K562 (cell line): ENCODE data around the gene PIK3C2G. TPM values are rescaled to one million over a fixed set of nuclear protein-coding genes. Genes with fewer than 3 reads are reported as not detected.

ENCODE experiments used
- ATAC-seq: fragments of 200-7000 bp; cut with Tn5 transposase; 3 replicates; pipeline ENCODE4 v1.9.1; 2020; ENCODE audit warnings: moderate library complexity
- BruUV-seq: library from RNA; stranded (reverse); fragments of 400-500 nt; replicated peaks from 2 replicates; lab custom pipeline; 2021; lab: Mats Ljungman, UMichigan
- CTCF ChIA-PET: fragments of 300-600 bp; formaldehyde crosslinking; extraction: SDS; loops from one replicate; lab custom pipeline; 2021; ENCODE audit warnings: low intra/inter-chr PET ratio; lab: Yijun Ruan, JAX
- POLR2A ChIA-PET: fragments of 300-600, 350-650 bp; sonication (Branson Sonifier 250); formaldehyde crosslinking; extraction: SDS; loops from one replicate; lab custom pipeline; 2021; ENCODE audit warnings: antibody characterized with exemption, inconsistent platforms; lab: Yijun Ruan, JAX
- DNase-seq, 4 experiments: peaks; one replicate each; pipeline versions ENCODE4 v3.0.0 to v3.0.0-alpha.2; 2011 to 2018; ENCODE audit warnings: low spot score in 3 of 4, mixed read lengths in 3 of 4; ENCODE audit errors: extremely low read depth in 1 of 4
- FAIRE-seq: peaks from 2 replicates; lab custom pipeline; 2011; peaks lifted over from hg19 to GRCh38; lab: Jason Lieb, UNC
- H2AFZ ChIP-seq: 2 replicates; pipeline ENCODE4 v1.6.0; 2011; ENCODE audit warnings: low read depth, low read length, control low read depth, inconsistent platforms
- H3K27ac ChIP-seq: fragments of 200-600 bp; 3 replicates; pipeline ENCODE4 v1.8.0; 2011; ENCODE audit warnings: low read depth, mild to moderate bottlenecking, control low read depth, inconsistent platforms, low read length, moderate library complexity, mixed read lengths; ENCODE audit errors: extremely low read depth
- H3K27me3 ChIP-seq, 2 experiments: fragments of 300-600 bp in 1 of 2; 2 replicates in 1 of 2; 3 replicates in 1 of 2; pipeline versions ENCODE4 v1.6.0 to v1.8.0; 2011; ENCODE audit warnings: inconsistent platforms in 2 of 2, low read length in 2 of 2, mild to moderate bottlenecking in 1 of 2, mixed read lengths in 1 of 2, moderate library complexity in 1 of 2; ENCODE audit not compliant: control insufficient read depth in 2 of 2, insufficient read depth in 2 of 2
- H3K36me3 ChIP-seq: fragments of 300-600 bp; 3 replicates; pipeline ENCODE4 v1.8.0; 2011; ENCODE audit warnings: mild to moderate bottlenecking, low read length, inconsistent platforms; ENCODE audit not compliant: control insufficient read depth, insufficient read depth
- H3K4me1 ChIP-seq, 2 experiments: fragments of 200-600 bp in 1 of 2; replicated peaks in 1 of 2; 2 replicates in 1 of 2; 3 replicates in 1 of 2; pipeline versions ENCODE4 v1.5.1 to v1.8.0; 2011; ENCODE audit warnings: inconsistent platforms in 2 of 2, low read length in 2 of 2, mild to moderate bottlenecking in 1 of 2, mixed read lengths in 1 of 2, moderate library complexity in 1 of 2; ENCODE audit not compliant: control insufficient read depth in 2 of 2, insufficient read depth in 2 of 2
- H3K4me2 ChIP-seq: 2 replicates; pipeline ENCODE4 v1.6.1; 2011; ENCODE audit warnings: low read length, control low read depth, inconsistent platforms, mixed read lengths; ENCODE audit not compliant: insufficient read depth
- H3K4me3 ChIP-seq: fragments of 200-600 bp; sonication (generic), shearing (Covaris generic); 2 replicates; pipeline ENCODE4 v1.5.1; 2016; ENCODE audit warnings: control low read depth, inconsistent platforms
- H3K79me2 ChIP-seq: fragments of 200-600 bp; 3 replicates; pipeline ENCODE4 v1.8.0; 2011; ENCODE audit warnings: low read length, inconsistent platforms; ENCODE audit not compliant: control insufficient read depth, insufficient read depth
- H3K9ac ChIP-seq, 2 experiments: 2 replicates each; pipeline versions ENCODE4 v1.6.0 to v1.6.1; 2011; ENCODE audit warnings: low read depth in 2 of 2, low read length in 2 of 2, control low read depth in 1 of 2, inconsistent platforms in 1 of 2, mild to moderate bottlenecking in 1 of 2, mixed read lengths in 1 of 2; ENCODE audit not compliant: insufficient read depth in 1 of 2
- H3K9me1 ChIP-seq: one replicate; pipeline ENCODE4 v1.6.0; 2011; ENCODE audit warnings: inconsistent platforms, mild to moderate bottlenecking, low read length, moderate library complexity; ENCODE audit not compliant: control insufficient read depth, insufficient read depth
- H3K9me3 ChIP-seq: replicated peaks from 2 replicates; pipeline ENCODE4 v1.5.1; 2011; ENCODE audit warnings: low read depth, low read length, inconsistent platforms; ENCODE audit not compliant: control insufficient read depth, insufficient read depth
- H4K20me1 ChIP-seq: replicated peaks from 2 replicates; pipeline ENCODE4 v1.6.1; 2011; ENCODE audit warnings: low read length, inconsistent platforms, mixed read lengths; ENCODE audit not compliant: control insufficient read depth, insufficient read depth
- HDAC6 ChIP-seq: IDR thresholded peaks from 2 replicates; pipeline ENCODE4 v1.6.1; 2012; ENCODE audit warnings: low read depth, mild to moderate bottlenecking, control low read depth, inconsistent platforms, low read length, moderate library complexity
- LARP7 ChIP-seq: fragments of 450-650 bp; IDR thresholded peaks from 2 replicates; pipeline ENCODE4 v1.6.1; 2016
- MAFG ChIP-seq: fragments of 450-650 bp; conservative IDR thresholded peaks from 2 replicates; pipeline ENCODE4 v1.6.1; 2016; ENCODE audit warnings: missing genetic modification characterization, missing compliant biosample characterization
- NUFIP1 ChIP-seq: fragments of 450-650 bp; IDR thresholded peaks from 2 replicates; pipeline ENCODE4 v1.6.1; 2018; ENCODE audit not compliant: partially characterized antibody
- PHB2 ChIP-seq: fragments of 450-650 bp; IDR thresholded peaks from 2 replicates; pipeline ENCODE4 v1.6.1; 2017; ENCODE audit warnings: low read depth
- POLR3A ChIP-seq: IDR thresholded peaks from 2 replicates; pipeline ENCODE4 v1.6.1; 2011; ENCODE audit warnings: borderline replicate concordance, mild to moderate bottlenecking, moderate library complexity; ENCODE audit not compliant: insufficient read length, insufficient read depth; ENCODE audit errors: extremely low read depth
- TSC22D4 ChIP-seq: fragments of 450-650 bp; IDR thresholded peaks from 2 replicates; pipeline ENCODE4 v1.6.1; 2016; ENCODE audit warnings: missing genetic modification characterization, missing biosample characterization, control low read depth
- WGBS: fragments of 100-300 bp; shearing (Covaris generic); methylation state at CpG from one replicate; pipeline ENCODE4 v1.1.6; 2016; ENCODE audit warnings: low coverage, mixed read lengths; ENCODE audit not compliant: insufficient coverage; ENCODE audit errors: missing lambda C conversion rate; 5-methylcytosine and 5-hydroxymethylcytosine counted together
- in situ Hi-C: fragments of 300-500 bp; cut with MboI; formaldehyde crosslinking; loops from 4 replicates; pipeline ENCODE4 v1.15.0; 2018; ENCODE audit warnings: inconsistent platforms, mixed read lengths
- intact Hi-C: fragments of 100-400 bp; cut with micrococcal nuclease; formaldehyde crosslinking; loops from 2 replicates; pipeline ENCODE4 v1.14.2; 2022
- polyA plus RNA-seq, 8 experiments: library from polyadenylated mRNA; depleted of rRNA in 4 of 8; stranded (reverse) in 5 of 8; unstranded in 3 of 8; fragments of >200 nt; fragmentation: Nextera tagmentation in 2 of 8; fragmentation: Illumina TruSeq in 1 of 8; extraction: Ambion mirVana in 2 of 8; extraction: Trizol in 1 of 8; gene quantifications; 2 replicates each; pipeline versions ENCODE4 v1.2.1 to v1.2.3, GENCODE V29; 2011 to 2014; ENCODE audit warnings: inconsistent platforms in 1 of 8, missing spikeins in 1 of 8
- total RNA-seq, 7 experiments: library from RNA; depleted of rRNA in 6 of 7; stranded (reverse); fragments of >200 nt in 6 of 7; fragmentation: Illumina TruSeq in 2 of 7; extraction: Trizol in 2 of 7; gene quantifications; 2 replicates each; pipeline versions ENCODE4 v1.2.1 to v1.2.3, GENCODE V29; 2011 to 2021; ENCODE audit warnings: low replicate concordance in 1 of 7
- TF ChIP-seq, protein P1 (sequence below): fragments of 450-650 bp; IDR thresholded peaks from 2 replicates; pipeline ENCODE4 v1.6.1; 2016; ENCODE audit warnings: mild to moderate bottlenecking
- TF ChIP-seq, protein P2 (sequence below): fragments of 200-800 bp; sonication (Bioruptor generic); IDR thresholded peaks from 2 replicates; pipeline ENCODE4 v1.6.1; 2017; ENCODE audit warnings: missing genetic modification characterization, missing compliant biosample characterization
- TF ChIP-seq, protein P3 (sequence below), 2 experiments: fragments of 450-650 bp in 1 of 2; sonication (generic) in 1 of 2; formaldehyde crosslinking in 1 of 2; IDR thresholded peaks in 1 of 2; conservative IDR thresholded peaks in 1 of 2; 2 replicates each; pipeline versions ENCODE4 v1.6.1 to v1.8.1; 2016 to 2023; ENCODE audit warnings: mild to moderate bottlenecking in 2 of 2, moderate library complexity in 2 of 2, inconsistent platforms in 1 of 2, missing genetic modification reagents in 1 of 2

Gene PIK3C2G
- total and polyA plus RNA-seq, 9 of the 15 experiments (the other 6 are each of a cell fraction or from before 2014, with no cell fraction given), result not detected

DNA sequence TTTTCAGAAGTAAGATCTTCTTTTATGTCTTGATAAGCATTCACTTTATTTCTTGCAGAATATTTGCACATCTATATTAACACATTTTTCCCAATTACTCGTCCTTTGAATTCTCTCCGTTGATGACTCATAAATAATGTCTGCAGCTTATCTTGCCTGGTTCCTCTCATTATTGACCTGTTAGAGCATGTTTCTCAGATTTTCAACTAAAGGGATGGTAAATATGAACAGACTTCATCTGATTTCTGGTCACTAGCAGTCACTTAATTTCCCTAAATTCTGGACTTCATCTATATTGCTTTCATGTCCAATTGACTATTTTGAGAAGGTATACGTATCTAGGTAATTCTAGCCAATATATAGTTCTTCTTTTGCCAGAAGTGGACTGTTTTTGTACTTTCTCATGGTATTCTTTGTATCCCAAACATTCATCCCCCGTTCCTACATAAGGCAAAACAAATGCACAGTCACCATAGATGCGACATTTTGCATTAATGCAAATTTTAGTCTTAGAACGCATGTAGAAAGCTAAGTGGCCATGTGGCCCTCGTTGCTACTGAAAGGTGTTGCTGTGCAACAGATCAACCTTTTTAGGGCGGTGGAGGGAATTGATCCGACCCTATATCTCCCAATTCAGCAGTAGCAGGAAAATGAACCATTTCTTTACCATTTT, 6.2 kb downstream of the PIK3C2G start:
- no peak for DNase-seq
- in situ Hi-C loops (no loop called here), intact Hi-C loops (loop anchor here (5.0 kb wide), 1 partner anchor 40 kb away; no protein-coding TSS in a partner anchor)
- BruUV-seq, result no TSS peak
- no peak overlapping the region for H3K27ac ChIP-seq
- FAIRE-seq, result no peak
- POLR2A ChIA-PET, result no interaction called here
- CTCF ChIA-PET, result no interaction called here
- no peak overlapping the region for H3K4me2 ChIP-seq
- no peak overlapping the region for H3K4me3 ChIP-seq
- H4K20me1 ChIP-seq, result no peaks in the 10 kb centered on the region
- 3% methylated on average over 9 of the region's 9 CpGs for WGBS
- no peak for ATAC-seq
- H3K36me3 ChIP-seq, result no peaks in the 10 kb centered on the region
- no peaks in the 10 kb centered on the region for H3K4me1 ChIP-seq
- no peaks in the 10 kb centered on the region for H3K27me3 ChIP-seq
- no peaks in the 10 kb centered on the region for H3K79me2 ChIP-seq
- H3K9ac ChIP-seq, result no peak overlapping the region
- H3K9me3 ChIP-seq, result no peaks in the 10 kb centered on the region
- no peak overlapping the region for H2AFZ ChIP-seq
- TF ChIP-seq, protein P1, sequence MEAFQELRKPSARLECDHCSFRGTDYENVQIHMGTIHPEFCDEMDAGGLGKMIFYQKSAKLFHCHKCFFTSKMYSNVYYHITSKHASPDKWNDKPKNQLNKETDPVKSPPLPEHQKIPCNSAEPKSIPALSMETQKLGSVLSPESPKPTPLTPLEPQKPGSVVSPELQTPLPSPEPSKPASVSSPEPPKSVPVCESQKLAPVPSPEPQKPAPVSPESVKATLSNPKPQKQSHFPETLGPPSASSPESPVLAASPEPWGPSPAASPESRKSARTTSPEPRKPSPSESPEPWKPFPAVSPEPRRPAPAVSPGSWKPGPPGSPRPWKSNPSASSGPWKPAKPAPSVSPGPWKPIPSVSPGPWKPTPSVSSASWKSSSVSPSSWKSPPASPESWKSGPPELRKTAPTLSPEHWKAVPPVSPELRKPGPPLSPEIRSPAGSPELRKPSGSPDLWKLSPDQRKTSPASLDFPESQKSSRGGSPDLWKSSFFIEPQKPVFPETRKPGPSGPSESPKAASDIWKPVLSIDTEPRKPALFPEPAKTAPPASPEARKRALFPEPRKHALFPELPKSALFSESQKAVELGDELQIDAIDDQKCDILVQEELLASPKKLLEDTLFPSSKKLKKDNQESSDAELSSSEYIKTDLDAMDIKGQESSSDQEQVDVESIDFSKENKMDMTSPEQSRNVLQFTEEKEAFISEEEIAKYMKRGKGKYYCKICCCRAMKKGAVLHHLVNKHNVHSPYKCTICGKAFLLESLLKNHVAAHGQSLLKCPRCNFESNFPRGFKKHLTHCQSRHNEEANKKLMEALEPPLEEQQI, result no peak
- TF ChIP-seq, protein P2, sequence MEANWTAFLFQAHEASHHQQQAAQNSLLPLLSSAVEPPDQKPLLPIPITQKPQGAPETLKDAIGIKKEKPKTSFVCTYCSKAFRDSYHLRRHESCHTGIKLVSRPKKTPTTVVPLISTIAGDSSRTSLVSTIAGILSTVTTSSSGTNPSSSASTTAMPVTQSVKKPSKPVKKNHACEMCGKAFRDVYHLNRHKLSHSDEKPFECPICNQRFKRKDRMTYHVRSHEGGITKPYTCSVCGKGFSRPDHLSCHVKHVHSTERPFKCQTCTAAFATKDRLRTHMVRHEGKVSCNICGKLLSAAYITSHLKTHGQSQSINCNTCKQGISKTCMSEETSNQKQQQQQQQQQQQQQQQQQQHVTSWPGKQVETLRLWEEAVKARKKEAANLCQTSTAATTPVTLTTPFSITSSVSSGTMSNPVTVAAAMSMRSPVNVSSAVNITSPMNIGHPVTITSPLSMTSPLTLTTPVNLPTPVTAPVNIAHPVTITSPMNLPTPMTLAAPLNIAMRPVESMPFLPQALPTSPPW (CRISPR knock-in tag), result no peak
- TF ChIP-seq NUFIP1, result no peak
- TF ChIP-seq PHB2, result no peak
- TF ChIP-seq TSC22D4, result no peak
- no peak for TF ChIP-seq MAFG (tag)
- TF ChIP-seq HDAC6, result no peak
- TF ChIP-seq, protein P3, sequence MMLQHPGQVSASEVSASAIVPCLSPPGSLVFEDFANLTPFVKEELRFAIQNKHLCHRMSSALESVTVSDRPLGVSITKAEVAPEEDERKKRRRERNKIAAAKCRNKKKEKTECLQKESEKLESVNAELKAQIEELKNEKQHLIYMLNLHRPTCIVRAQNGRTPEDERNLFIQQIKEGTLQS (IDR thresholded peaks at IDR 0.05), result no peak
- TF ChIP-seq, protein P3 (CRISPR knock-in tag; conservative IDR thresholded peaks at IDR 0.05), result no peak
- no peak for TF ChIP-seq LARP7
- no peak for TF ChIP-seq POLR3A
- no peaks in the 10 kb centered on the region for H3K9me1 ChIP-seq
